ENCODE measurements around the gene FITM1.

DNA sequence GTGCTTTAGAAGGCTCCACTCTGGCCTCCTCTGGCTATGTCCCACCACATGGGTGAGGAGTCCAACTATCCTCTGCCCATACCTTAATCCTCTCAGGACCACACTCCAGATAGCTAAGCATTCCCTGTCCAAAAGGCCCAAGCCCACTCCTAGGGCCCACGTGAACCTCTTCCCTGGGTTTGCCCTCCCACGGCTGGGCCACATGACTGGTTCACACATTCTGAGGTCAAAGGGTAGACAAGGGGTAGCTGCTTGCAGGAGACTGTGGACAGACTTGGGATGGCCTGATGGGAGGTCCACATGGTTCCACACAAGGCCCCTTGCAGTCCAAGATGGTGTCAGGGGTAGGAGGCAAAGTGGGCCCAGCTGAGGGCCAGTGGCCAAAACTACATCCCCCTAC lies 42.4 kb upstream of the FITM1 start:
- TF ChIP-seq, protein P1, sequence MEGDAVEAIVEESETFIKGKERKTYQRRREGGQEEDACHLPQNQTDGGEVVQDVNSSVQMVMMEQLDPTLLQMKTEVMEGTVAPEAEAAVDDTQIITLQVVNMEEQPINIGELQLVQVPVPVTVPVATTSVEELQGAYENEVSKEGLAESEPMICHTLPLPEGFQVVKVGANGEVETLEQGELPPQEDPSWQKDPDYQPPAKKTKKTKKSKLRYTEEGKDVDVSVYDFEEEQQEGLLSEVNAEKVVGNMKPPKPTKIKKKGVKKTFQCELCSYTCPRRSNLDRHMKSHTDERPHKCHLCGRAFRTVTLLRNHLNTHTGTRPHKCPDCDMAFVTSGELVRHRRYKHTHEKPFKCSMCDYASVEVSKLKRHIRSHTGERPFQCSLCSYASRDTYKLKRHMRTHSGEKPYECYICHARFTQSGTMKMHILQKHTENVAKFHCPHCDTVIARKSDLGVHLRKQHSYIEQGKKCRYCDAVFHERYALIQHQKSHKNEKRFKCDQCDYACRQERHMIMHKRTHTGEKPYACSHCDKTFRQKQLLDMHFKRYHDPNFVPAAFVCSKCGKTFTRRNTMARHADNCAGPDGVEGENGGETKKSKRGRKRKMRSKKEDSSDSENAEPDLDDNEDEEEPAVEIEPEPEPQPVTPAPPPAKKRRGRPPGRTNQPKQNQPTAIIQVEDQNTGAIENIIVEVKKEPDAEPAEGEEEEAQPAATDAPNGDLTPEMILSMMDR (optimal IDR thresholded peaks at IDR 0.05 in 1 of 3, IDR thresholded peaks at IDR 0.05 in 1 of 3, conservative IDR thresholded peaks at IDR 0.05 in 1 of 3; ENCODE audit: extremely low read depth in 1 of 3, insufficient read depth in 2 of 3, low read length in 3 of 3): no peak
- no peak for TF ChIP-seq EZH2 (IDR thresholded peaks at IDR 0.05; ENCODE audit: low read length)
